Measurements from ENCODE around the gene SH2D2A.

DNA sequence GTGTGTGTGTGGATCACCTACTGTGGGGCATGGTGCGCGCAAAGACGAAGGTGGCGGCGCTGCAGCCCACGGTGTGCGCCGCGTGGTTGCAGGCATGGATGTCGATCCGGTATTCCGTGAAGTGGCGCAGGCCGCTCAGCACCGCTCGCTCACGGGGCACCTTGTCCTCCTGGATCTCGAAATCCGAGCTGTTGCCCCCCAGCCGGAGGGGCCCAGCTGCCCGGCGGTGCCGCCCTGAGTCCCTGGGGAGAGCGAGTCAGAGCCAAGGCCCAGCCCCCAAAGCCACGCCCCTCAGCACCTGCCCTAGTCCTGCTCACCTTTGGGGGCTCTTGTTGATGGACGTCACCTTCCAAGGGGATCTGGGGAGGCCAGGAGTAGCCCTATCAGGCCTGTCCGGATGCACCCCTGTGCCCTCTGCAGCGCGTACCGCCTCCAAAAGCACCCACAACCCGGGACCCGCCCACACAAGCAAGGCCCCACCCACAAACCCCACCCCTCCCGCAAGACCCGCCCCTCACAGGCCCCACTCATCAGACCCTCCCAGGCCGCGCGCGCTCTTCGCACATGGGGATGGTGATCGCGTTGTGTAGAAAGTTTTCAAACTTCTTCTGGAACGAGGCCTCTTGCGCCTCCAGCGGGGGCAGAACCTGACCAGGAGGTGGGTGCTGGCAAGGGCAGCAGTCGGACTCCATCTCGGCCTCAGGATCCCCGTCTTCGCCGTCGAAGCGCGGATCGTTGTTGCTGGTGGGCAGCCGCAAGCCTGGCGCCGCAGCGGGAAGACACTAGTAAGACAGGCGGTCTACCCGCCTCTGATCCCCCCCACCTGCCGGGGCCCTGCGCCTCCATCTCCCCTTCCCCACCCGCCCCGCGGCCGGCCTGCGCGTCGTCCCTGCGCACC lies 28.7 kb upstream of the SH2D2A start:
- TF ChIP-seq, protein P1, sequence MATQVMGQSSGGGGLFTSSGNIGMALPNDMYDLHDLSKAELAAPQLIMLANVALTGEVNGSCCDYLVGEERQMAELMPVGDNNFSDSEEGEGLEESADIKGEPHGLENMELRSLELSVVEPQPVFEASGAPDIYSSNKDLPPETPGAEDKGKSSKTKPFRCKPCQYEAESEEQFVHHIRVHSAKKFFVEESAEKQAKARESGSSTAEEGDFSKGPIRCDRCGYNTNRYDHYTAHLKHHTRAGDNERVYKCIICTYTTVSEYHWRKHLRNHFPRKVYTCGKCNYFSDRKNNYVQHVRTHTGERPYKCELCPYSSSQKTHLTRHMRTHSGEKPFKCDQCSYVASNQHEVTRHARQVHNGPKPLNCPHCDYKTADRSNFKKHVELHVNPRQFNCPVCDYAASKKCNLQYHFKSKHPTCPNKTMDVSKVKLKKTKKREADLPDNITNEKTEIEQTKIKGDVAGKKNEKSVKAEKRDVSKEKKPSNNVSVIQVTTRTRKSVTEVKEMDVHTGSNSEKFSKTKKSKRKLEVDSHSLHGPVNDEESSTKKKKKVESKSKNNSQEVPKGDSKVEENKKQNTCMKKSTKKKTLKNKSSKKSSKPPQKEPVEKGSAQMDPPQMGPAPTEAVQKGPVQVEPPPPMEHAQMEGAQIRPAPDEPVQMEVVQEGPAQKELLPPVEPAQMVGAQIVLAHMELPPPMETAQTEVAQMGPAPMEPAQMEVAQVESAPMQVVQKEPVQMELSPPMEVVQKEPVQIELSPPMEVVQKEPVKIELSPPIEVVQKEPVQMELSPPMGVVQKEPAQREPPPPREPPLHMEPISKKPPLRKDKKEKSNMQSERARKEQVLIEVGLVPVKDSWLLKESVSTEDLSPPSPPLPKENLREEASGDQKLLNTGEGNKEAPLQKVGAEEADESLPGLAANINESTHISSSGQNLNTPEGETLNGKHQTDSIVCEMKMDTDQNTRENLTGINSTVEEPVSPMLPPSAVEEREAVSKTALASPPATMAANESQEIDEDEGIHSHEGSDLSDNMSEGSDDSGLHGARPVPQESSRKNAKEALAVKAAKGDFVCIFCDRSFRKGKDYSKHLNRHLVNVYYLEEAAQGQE (IDR thresholded peaks at IDR 0.05; ENCODE audit: insufficient read depth in 1 of 2, low read depth in 2 of 2, low read length in 2 of 2) = no peak
- TF ChIP-seq POLR2AphosphoS5 (IDR thresholded peaks at IDR 0.05; ENCODE audit: low read depth, low read length) = no peak
- TF ChIP-seq SIN3A (IDR thresholded peaks at IDR 0.05; ENCODE audit: borderline replicate concordance, insufficient read depth, low read length) = no peak

All from PFSK-1 (cell line).